WI38 (cell line): ENCODE data around the gene CTSL.

Experiments used
- H3K4me3 ChIP-seq: 2 replicates; pipeline ENCODE4 v1.5.1; 2011; ENCODE audit warnings: low read depth, mild to moderate bottlenecking, control low read depth, low read length
- CTCF ChIP-seq: IDR thresholded peaks from 2 replicates; pipeline ENCODE4 v1.5.1; 2012; ENCODE audit warnings: low read depth, mild to moderate bottlenecking, control low read depth, low read length

The CTSL gene

GRCh38 chr9:87725900-87726709 lies at the start of gene CTSL:
CTSL (plus strand) TSS chr9:87726119; CDS start chr9:87727604, 1,485 bp downstream.
- H3K4me3 ChIP-seq = peak within 1 kb of the TSS; percentile 75
- TF ChIP-seq CTCF = 0 out of 2 replicates have a peak, but pooled peaks have one; percentile 3

- no peak for TF ChIP-seq CTCF
- H3K4me3 ChIP-seq = no peak overlapping the region
Observed at GRCh38 chr9:87676976-87677775, 48.7 kb upstream of the CTSL start.

- H3K4me3 ChIP-seq = no peak overlapping the region
- no peak for TF ChIP-seq CTCF
Observed at GRCh38 chr9:87677776-87678587, 47.9 kb upstream of the CTSL start.

- H3K4me3 ChIP-seq = no peak overlapping the region
- peak; percentile 78 for TF ChIP-seq CTCF
Observed at GRCh38 chr9:87678650-87679355, 47.1 kb upstream of the CTSL start.

- H3K4me3 ChIP-seq = no peak overlapping the region
- no peak for TF ChIP-seq CTCF
Observed at GRCh38 chr9:87681271-87682061, 44.5 kb upstream of the CTSL start.

GRCh38 chr9:87682085-87682484 lies 43.8 kb upstream of the CTSL start:
- no peak for TF ChIP-seq CTCF
- no peak overlapping the region for H3K4me3 ChIP-seq
